Fibroblast of mammary gland (primary cell): ENCODE measurements around the gene SMIM23.

Experiments
- DNase-seq: peaks from one replicate; pipeline ENCODE4 v3.0.0-alpha.2; 2010; ENCODE audit warnings: low read depth
- H3K4me3 ChIP-seq: 2 replicates; pipeline ENCODE4 v1.5.1; 2011; ENCODE audit warnings: low read depth, mild to moderate bottlenecking, low read length, moderate library complexity; ENCODE audit not compliant: control insufficient read depth
- CTCF ChIP-seq: conservative IDR thresholded peaks from 2 replicates; pipeline ENCODE4 v1.5.1; 2011; ENCODE audit warnings: low read depth, low read length, inconsistent platforms; ENCODE audit not compliant: control insufficient read depth, insufficient read depth

Gene SMIM23

GRCh38 chr5:171795381-171795780 lies 9.8 kb downstream of the SMIM23 start:
- no peak for TF ChIP-seq CTCF
- no peak overlapping the region for H3K4me3 ChIP-seq
- DNase-seq: no peak

- no peak overlapping the region for H3K4me3 ChIP-seq
- no peak for DNase-seq
- no peak for TF ChIP-seq CTCF
Measured at GRCh38 chr5:171796436-171796835, 10.8 kb downstream of the SMIM23 start.

- no peak for TF ChIP-seq CTCF
- no peak for DNase-seq
- no peak overlapping the region for H3K4me3 ChIP-seq
Measured at GRCh38 chr5:171797543-171797942, 11.9 kb downstream of the SMIM23 start.

- DNase-seq: no peak
- TF ChIP-seq CTCF: no peak
- H3K4me3 ChIP-seq: no peak overlapping the region
Measured at GRCh38 chr5:171798418-171798817, 12.8 kb downstream of the SMIM23 start.

- no peak for TF ChIP-seq CTCF
- no peak for DNase-seq
- H3K4me3 ChIP-seq: no peak overlapping the region
Measured at GRCh38 chr5:171801839-171802238, 16.2 kb downstream of the SMIM23 start.

- no peak for DNase-seq
- H3K4me3 ChIP-seq: no peak overlapping the region
- no peak for TF ChIP-seq CTCF
Measured at GRCh38 chr5:171805746-171806145, 20.1 kb downstream of the SMIM23 start.
